ENCODE results near the gene GNAT3.

DNA sequence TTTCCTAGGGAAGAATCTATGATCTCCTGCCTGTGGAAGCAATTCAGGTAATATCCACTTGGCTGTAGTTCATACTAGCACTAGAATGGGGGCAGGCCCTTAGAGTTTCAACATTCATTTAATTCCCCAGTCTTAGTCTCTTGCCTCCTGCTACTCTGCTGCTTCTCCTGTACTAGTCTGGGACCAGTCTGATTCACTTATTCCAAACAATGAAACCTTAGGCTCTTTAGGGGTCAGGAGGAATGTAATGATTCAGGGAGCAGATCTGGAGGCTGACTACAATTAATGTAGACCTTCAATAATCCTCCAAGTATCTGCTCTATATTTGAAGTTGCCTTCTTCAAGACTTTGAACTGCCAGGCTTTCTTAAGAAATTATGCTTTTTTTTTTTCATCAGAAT, 101.8 kb downstream of the GNAT3 start:
- TF ChIP-seq CTCF (conservative IDR thresholded peaks at IDR 0.05; ENCODE audit: low read length) (no peak), EZH2phosphoT487 (IDR thresholded peaks at IDR 0.05; ENCODE audit: borderline replicate concordance) (no peak)
